AG10803 (cell line): ENCODE results near the gene FNDC3A.
"Not testable (repeated sequence)": the region's sequence is repeated elsewhere in the genome, so short reads cannot be mapped to it uniquely, and the experiment has no call there.

Source experiments
- DNase-seq: peaks from one replicate; pipeline ENCODE4 v3.0.0; 2010; ENCODE audit warnings: low read depth
- H3K4me3 ChIP-seq: 2 replicates; pipeline ENCODE4 v1.5.1; 2011; ENCODE audit warnings: mild to moderate bottlenecking, low read length, control low read depth
- TF ChIP-seq, protein P1 (sequence below): conservative IDR thresholded peaks from 2 replicates; pipeline ENCODE4 v1.5.1; 2011; ENCODE audit warnings: mild to moderate bottlenecking, low read length, control low read depth, inconsistent platforms

The FNDC3A gene

DNA sequence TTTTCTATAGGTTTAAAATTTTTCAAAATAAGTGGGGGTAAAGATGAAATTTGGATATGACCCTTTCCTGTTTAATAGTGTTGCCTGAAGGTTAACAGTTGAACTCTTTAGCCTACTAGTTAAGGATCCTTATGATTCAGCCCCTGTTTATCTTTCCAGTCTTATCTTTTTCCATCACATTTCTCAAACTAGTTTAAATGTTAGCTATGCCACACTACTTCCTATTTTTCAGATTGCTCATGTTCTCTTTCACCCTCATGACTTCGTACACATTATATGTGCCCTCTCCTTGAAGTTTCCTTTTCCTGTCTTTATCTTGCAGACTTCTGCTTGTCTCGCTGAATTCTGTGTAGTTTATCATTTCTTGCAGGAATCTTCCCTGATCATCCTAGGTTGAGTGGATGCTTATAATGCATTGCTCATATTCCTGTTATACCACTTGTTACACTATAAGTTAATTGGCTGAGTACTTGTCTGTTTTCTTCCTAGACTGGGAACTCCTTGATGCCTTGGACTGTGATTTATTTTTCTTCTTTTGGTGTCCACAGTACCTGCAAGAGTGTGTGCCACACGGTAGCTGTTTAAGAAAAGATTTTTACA is 86.7 kb downstream of the FNDC3A start:
- no peak overlapping the region for H3K4me3 ChIP-seq
- no peak for DNase-seq
- TF ChIP-seq, protein P1, sequence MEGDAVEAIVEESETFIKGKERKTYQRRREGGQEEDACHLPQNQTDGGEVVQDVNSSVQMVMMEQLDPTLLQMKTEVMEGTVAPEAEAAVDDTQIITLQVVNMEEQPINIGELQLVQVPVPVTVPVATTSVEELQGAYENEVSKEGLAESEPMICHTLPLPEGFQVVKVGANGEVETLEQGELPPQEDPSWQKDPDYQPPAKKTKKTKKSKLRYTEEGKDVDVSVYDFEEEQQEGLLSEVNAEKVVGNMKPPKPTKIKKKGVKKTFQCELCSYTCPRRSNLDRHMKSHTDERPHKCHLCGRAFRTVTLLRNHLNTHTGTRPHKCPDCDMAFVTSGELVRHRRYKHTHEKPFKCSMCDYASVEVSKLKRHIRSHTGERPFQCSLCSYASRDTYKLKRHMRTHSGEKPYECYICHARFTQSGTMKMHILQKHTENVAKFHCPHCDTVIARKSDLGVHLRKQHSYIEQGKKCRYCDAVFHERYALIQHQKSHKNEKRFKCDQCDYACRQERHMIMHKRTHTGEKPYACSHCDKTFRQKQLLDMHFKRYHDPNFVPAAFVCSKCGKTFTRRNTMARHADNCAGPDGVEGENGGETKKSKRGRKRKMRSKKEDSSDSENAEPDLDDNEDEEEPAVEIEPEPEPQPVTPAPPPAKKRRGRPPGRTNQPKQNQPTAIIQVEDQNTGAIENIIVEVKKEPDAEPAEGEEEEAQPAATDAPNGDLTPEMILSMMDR, result no peak

DNA sequence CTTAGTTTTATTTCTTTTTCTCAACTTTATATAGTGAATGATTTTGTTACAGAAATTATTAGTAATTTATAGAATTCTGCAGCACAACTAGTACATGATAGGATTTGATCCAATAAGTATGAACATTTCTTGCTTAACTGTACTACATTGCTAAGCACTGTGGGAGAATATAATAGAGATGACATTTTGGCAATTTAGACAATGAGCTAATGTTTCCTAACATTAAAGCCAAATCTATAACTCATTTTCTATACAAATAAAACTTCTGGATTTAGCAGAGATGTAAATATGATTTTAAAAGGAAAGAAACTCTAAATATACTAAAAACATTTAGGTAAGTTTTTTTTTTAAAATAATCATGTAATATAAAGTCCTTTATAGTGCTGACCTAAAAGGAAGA is 87.3 kb downstream of the FNDC3A start:
- TF ChIP-seq, protein P1, result no peak
- H3K4me3 ChIP-seq, result no peak overlapping the region

DNA sequence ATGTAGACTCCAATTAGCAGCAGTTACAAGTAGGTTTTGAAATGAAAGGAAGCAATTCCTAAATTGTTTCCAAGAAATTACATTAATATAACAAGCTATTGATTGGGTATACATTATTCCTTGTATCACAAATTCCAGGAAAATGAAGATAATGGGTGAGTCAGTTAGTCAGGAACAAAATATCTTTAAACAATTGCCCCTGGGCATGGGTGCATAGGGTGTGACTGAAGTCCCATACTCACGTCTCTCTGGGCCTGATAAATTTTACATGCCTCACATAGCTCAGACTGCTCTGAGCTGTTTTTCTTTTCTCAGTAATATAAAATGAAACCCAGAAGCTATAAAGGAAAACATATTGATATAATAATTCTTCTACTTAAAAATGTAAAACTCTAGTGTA is 87.8 kb downstream of the FNDC3A start:
- peak; percentile 15 for DNase-seq
- TF ChIP-seq, protein P1, result no peak
- no peak overlapping the region for H3K4me3 ChIP-seq

More for the DNA sequence above, 87.3 kb downstream of the FNDC3A start:
- no peak for DNase-seq

DNA sequence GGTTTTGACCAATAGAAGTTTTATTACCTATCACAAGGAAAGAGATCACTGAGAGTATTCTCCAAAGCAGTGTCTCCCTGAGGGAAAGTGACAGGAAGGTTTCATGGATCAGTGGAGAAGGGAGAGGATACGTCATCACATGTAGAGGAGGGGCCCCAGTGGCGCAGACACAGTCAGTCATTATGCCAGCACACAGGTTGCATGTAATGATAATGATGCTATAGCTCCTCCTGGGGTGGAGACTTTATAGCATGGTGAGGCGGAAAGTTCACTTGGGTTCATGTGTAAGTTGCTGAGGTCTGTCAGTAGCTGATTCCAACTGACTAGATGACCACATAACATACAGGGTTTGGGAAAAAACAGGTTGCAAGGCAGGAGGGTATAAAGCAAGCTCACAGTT is 88.8 kb downstream of the FNDC3A start:
- no peak for DNase-seq
- no peak overlapping the region for H3K4me3 ChIP-seq
- TF ChIP-seq, protein P1, result no peak

DNA sequence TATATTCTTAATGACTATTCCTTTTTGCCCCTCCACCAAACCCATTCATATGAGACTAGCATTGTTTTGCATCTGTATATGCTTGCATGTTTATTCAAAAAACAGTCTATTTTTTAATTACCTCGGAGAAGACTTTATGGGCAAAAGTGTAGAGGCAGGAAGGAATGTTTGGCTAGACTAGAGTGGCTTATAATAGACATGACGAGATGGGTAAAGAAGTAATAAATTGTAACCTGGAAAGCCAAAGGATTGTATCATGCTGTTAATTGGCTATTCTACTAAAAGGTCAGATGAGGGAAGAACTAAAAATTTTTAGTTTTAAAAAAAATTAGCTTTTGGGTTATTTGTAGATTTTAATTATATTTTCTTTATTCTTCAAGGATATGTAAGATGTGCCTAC is 91.1 kb downstream of the FNDC3A start:
- no peak overlapping the region for H3K4me3 ChIP-seq
- TF ChIP-seq, protein P1, result no peak
- DNase-seq, result no peak

DNA sequence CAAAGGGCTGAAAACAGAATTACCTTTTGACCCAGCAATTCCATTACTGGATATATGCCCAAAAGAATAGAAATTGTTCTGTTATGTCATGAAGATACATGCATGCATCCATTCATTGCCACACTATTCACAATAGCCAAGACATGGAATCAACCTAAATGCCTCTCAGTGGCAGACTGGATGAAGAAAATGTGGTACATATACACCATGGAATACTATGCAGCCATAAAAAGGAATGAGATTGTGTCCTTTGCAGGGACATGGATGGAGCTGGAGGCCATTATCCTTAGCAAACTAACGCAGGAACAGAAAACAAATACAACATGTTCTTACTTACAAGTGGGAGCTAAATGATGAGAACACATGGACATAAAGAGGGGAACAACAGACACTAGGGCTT is 92.8 kb downstream of the FNDC3A start:
- H3K4me3 ChIP-seq, DNase-seq: not testable (repeated sequence)

DNA sequence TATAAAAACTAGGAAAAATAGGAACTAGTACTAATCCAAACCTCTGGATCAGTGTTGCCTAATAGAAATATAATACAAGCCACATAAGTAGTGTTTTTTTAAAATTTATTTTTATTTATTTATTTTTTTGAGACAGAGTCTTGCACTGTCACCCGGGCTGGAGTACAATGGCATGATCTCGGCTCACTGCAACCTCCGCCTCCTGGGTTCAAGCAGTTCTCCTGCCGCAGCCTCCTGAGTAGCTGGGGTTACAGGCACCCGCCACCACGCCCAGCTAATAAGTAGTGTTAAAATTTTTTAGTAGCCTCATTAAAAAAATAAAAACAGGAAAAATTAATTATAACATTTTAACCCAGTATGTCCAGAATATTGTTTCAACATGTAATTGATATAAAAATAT is 94.3 kb downstream of the FNDC3A start:
- H3K4me3 ChIP-seq, DNase-seq: not testable (repeated sequence)

DNA sequence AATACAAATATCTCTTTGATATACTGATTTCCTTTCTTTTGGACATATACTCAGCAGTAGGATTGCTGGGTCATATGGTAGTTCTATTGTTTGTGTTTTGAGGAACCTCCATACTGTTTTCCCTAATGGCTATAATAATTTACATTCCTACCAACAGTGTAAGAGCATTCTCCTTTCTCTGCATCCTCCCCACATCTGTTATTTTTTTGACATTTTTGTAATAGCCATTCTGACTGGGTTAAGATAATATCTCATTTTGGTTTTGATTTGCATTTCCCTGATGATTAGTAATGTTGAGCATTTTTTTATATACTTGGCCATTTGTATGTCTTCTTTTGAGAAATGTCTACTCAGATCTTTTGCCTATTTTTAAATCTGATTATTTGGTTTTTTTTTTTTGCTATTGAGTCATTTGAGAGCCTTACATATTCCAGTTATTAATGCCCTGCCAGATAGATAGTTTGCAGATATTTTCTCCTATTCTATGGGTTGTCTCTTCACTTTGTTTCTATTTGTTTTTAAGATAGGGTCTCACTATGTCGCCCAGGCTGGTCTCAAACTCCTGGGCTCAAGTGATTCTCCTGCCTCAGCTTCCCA is 95.7 kb downstream of the FNDC3A start:
- H3K4me3 ChIP-seq, result no peak overlapping the region
- TF ChIP-seq, protein P1, result no peak
- peak; percentile 31 for DNase-seq
